Erythroblast (primary cell): ENCODE data around the gene MBP.
A peak's percentile ranks its signal among the peaks of the same experiment; 100 is the strongest.

Experiments
- GATA1 ChIP-seq: IDR thresholded peaks from 2 replicates; pipeline ENCODE4 v1.6.1; 2011; ENCODE audit warnings: low read depth, mild to moderate bottlenecking, control low read depth, low read length, moderate library complexity
- POLR2A ChIP-seq: IDR thresholded peaks from 2 replicates; pipeline ENCODE4 v1.6.1; 2011; ENCODE audit warnings: mild to moderate bottlenecking, low read length

- TF ChIP-seq POLR2A (peak; percentile 51), GATA1 (no peak)
These were observed 4.6 kb downstream of the MBP start for GRCh38 chr18:77127769-77128671.
